Measurements from ENCODE around the gene SERPINB13.

DNA sequence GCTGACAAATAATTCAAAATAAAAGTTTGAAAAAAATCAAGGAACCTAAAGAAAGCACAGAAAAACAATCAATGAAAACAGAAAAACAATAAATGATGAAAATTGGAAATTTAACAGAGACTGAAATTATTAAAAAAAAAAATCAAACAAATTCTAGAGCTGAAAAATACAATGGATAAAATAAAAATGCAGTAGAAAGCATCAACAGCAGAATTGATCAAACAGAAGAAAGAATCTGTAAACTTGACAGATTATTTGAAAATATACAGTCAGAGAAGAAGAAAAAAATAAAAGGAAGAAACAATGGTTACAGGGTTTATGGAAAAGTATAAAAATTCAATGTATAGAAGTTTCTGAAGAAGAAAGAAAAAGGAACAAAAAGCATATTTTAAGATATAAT, 40.7 kb downstream of the SERPINB13 start:
- TF ChIP-seq POLR2A (IDR thresholded peaks at IDR 0.05): no peak
- TF ChIP-seq, protein P1, sequence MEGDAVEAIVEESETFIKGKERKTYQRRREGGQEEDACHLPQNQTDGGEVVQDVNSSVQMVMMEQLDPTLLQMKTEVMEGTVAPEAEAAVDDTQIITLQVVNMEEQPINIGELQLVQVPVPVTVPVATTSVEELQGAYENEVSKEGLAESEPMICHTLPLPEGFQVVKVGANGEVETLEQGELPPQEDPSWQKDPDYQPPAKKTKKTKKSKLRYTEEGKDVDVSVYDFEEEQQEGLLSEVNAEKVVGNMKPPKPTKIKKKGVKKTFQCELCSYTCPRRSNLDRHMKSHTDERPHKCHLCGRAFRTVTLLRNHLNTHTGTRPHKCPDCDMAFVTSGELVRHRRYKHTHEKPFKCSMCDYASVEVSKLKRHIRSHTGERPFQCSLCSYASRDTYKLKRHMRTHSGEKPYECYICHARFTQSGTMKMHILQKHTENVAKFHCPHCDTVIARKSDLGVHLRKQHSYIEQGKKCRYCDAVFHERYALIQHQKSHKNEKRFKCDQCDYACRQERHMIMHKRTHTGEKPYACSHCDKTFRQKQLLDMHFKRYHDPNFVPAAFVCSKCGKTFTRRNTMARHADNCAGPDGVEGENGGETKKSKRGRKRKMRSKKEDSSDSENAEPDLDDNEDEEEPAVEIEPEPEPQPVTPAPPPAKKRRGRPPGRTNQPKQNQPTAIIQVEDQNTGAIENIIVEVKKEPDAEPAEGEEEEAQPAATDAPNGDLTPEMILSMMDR (IDR thresholded peaks at IDR 0.05): no peak
